ENCODE data around the gene PTPRD.

The PTPRD gene

GRCh38 chr9:8338767-8339510 lies 2273.9 kb downstream of the PTPRD start:
- no peak for TF ChIP-seq POLR2AphosphoS5 (IDR thresholded peaks at IDR 0.05; ENCODE audit: low read depth, low read length)
- TF ChIP-seq REST (IDR thresholded peaks at IDR 0.05; ENCODE audit: insufficient read depth in 1 of 2, low read depth in 2 of 2, low read length in 2 of 2): no peak
- TF ChIP-seq SIN3A (IDR thresholded peaks at IDR 0.05; ENCODE audit: borderline replicate concordance, insufficient read depth, low read length): no peak
- no peak for TF ChIP-seq FOXP2 (optimal IDR thresholded peaks at IDR 0.05; ENCODE audit: borderline replicate concordance, extremely low read depth, extremely low read length, insufficient read depth)
- TF ChIP-seq TAF1 (IDR thresholded peaks at IDR 0.05; ENCODE audit: borderline replicate concordance, insufficient read depth, low read length): no peak

GRCh38 chr9:8337834-8338766 lies 2274.7 kb downstream of the PTPRD start:
- no peak for TF ChIP-seq REST (IDR thresholded peaks at IDR 0.05; ENCODE audit: insufficient read depth in 1 of 2, low read depth in 2 of 2, low read length in 2 of 2)
- TF ChIP-seq POLR2AphosphoS5 (IDR thresholded peaks at IDR 0.05; ENCODE audit: low read depth, low read length): no peak
- no peak for TF ChIP-seq TAF1 (IDR thresholded peaks at IDR 0.05; ENCODE audit: borderline replicate concordance, insufficient read depth, low read length)
- no peak for TF ChIP-seq SIN3A (IDR thresholded peaks at IDR 0.05; ENCODE audit: borderline replicate concordance, insufficient read depth, low read length)

- TF ChIP-seq TAF1 (IDR thresholded peaks at IDR 0.05; ENCODE audit: borderline replicate concordance, insufficient read depth, low read length): no peak
- no peak for TF ChIP-seq SIN3A (IDR thresholded peaks at IDR 0.05; ENCODE audit: borderline replicate concordance, insufficient read depth, low read length)
- no peak for TF ChIP-seq POLR2AphosphoS5 (IDR thresholded peaks at IDR 0.05; ENCODE audit: low read depth, low read length)
- no peak for TF ChIP-seq FOXP2 (optimal IDR thresholded peaks at IDR 0.05; ENCODE audit: borderline replicate concordance, extremely low read depth, extremely low read length, insufficient read depth)
- no peak for TF ChIP-seq REST (IDR thresholded peaks at IDR 0.05; ENCODE audit: insufficient read depth in 1 of 2, low read depth in 2 of 2, low read length in 2 of 2)
Measured at GRCh38 chr9:8332871-8333270, 2279.9 kb downstream of the PTPRD start.

- TF ChIP-seq POLR2AphosphoS5 (IDR thresholded peaks at IDR 0.05; ENCODE audit: low read depth, low read length) (no peak), SIN3A (IDR thresholded peaks at IDR 0.05; ENCODE audit: borderline replicate concordance, insufficient read depth, low read length) (no peak), TAF1 (IDR thresholded peaks at IDR 0.05; ENCODE audit: borderline replicate concordance, insufficient read depth, low read length) (no peak), FOXP2 (optimal IDR thresholded peaks at IDR 0.05; ENCODE audit: borderline replicate concordance, extremely low read depth, extremely low read length, insufficient read depth) (no peak), REST (IDR thresholded peaks at IDR 0.05; ENCODE audit: insufficient read depth in 1 of 2, low read depth in 2 of 2, low read length in 2 of 2) (no peak)
Measured at GRCh38 chr9:8332331-8332650, 2280.5 kb downstream of the PTPRD start.

All from PFSK-1 (cell line).